K562 (cell line): Measurements from ENCODE around the gene OTOL1.

Source experiments
- CTCF ChIP-seq, 3 experiments: IDR thresholded peaks in 2 of 3; conservative IDR thresholded peaks in 1 of 3; 2 replicates each; pipeline ENCODE4 v1.5.1; 2011 to 2012; ENCODE audit warnings: low read length in 3 of 3, mild to moderate bottlenecking in 3 of 3, control low read depth in 2 of 3, improper control_type of control experiment in 1 of 3, inconsistent platforms in 1 of 3, low read depth in 1 of 3, mixed read lengths in 1 of 3, moderate library complexity in 1 of 3; ENCODE audit not compliant: insufficient read depth in 2 of 3
- EP300 ChIP-seq: IDR thresholded peaks from 2 replicates; pipeline ENCODE4 v1.6.1; 2012; ENCODE audit warnings: low read length, improper control_type of control experiment
- HCFC1 ChIP-seq: IDR thresholded peaks from 2 replicates; pipeline ENCODE4 v1.6.1; 2012; ENCODE audit warnings: low read depth, low read length, improper control_type of control experiment
- HMG20B ChIP-seq: fragments of 250-450 bp; sonication (Bioruptor Pico); IDR thresholded peaks from 2 replicates; pipeline ENCODE4 v1.5.0; 2021; ENCODE audit warnings: mild to moderate bottlenecking
- NONO ChIP-seq, 2 experiments: fragments of 200-400 bp in 1 of 2; fragments of 450-650 bp in 1 of 2; formaldehyde crosslinking in 1 of 2; IDR thresholded peaks; 2 replicates each; pipeline ENCODE4 v1.6.1; 2017; ENCODE audit warnings: low read depth in 2 of 2, mild to moderate bottlenecking in 2 of 2, moderate library complexity in 2 of 2, low read length in 1 of 2
- POLR2A ChIP-seq: fragments of 450-650 bp; conservative IDR thresholded peaks from 2 replicates; pipeline ENCODE4 v1.6.1; 2016
- POLR2AphosphoS5 ChIP-seq: IDR thresholded peaks from 2 replicates; pipeline ENCODE4 v1.6.1; 2011; ENCODE audit warnings: mild to moderate bottlenecking, low read depth, low read length, moderate library complexity; ENCODE audit not compliant: control insufficient read depth, insufficient read depth
- RCOR1 ChIP-seq, 2 experiments: IDR thresholded peaks; 2 replicates each; pipeline ENCODE4 v1.6.1; 2012; ENCODE audit warnings: low read depth in 2 of 2, low read length in 2 of 2, borderline replicate concordance in 1 of 2, improper control_type of control experiment in 1 of 2
- RFX5 ChIP-seq: IDR thresholded peaks from 2 replicates; pipeline ENCODE4 v1.6.1; 2011; ENCODE audit warnings: low read depth, mild to moderate bottlenecking, improper control_type of control experiment, low read length
- TAF15 ChIP-seq: fragments of 200-400 bp; formaldehyde crosslinking; IDR thresholded peaks from 2 replicates; pipeline ENCODE4 v1.6.1; 2017; ENCODE audit warnings: mild to moderate bottlenecking, low read depth, low read length, moderate library complexity
- XRCC5 ChIP-seq: fragments of 200-400 bp; formaldehyde crosslinking; IDR thresholded peaks from 2 replicates; pipeline ENCODE4 v1.6.1; 2017; ENCODE audit warnings: low read depth, mild to moderate bottlenecking, low read length

DNA sequence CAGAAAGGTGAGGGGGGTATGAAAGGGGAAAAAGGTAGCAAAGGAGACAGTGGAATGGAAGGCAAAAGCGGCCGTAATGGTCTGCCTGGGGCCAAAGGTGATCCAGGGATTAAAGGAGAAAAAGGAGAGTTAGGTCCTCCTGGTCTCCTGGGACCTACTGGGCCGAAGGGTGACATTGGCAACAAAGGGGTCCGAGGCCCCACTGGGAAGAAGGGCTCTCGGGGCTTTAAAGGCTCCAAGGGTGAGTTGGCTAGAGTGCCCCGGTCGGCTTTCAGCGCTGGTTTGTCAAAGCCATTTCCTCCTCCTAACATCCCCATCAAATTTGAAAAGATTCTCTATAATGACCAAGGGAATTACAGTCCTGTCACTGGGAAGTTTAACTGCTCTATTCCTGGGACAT, 6.7 kb downstream of the OTOL1 start:
- TF ChIP-seq HMG20B (CRISPR knock-in tag) (no peak), CTCF (IDR thresholded peaks at IDR 0.05 in 2 of 3, conservative IDR thresholded peaks at IDR 0.05 in 1 of 3; ENCODE audit: insufficient read depth in 2 of 3, low read depth in 1 of 3, low read length in 3 of 3) (no peak), HCFC1 (no peak), XRCC5 (no peak), TAF15 (no peak), RFX5 (no peak), NONO (IDR thresholded peaks at IDR 0.05; ENCODE audit: low read depth in 2 of 2, low read length in 1 of 2) (no peak), POLR2AphosphoS5 (no peak), EP300 (no peak), POLR2A (no peak), RCOR1 (IDR thresholded peaks at IDR 0.05; ENCODE audit: borderline replicate concordance in 1 of 2, low read depth in 2 of 2, low read length in 2 of 2) (no peak)
